Stimulated activated CD4-positive, alpha-beta T cell treated with anti-CD3 and anti-CD28 coated beads, Interleukin-4, amount 100 ng/mL, for 48 hours (primary cell): ENCODE data around the gene SLC46A2.

Experiments used
- DNase-seq, 2 donors: peaks; one replicate each; pipeline ENCODE4 v3.0.0-alpha.2; 2020; ENCODE audit warnings: low read depth in 2 of 2

Gene SLC46A2, protein sequence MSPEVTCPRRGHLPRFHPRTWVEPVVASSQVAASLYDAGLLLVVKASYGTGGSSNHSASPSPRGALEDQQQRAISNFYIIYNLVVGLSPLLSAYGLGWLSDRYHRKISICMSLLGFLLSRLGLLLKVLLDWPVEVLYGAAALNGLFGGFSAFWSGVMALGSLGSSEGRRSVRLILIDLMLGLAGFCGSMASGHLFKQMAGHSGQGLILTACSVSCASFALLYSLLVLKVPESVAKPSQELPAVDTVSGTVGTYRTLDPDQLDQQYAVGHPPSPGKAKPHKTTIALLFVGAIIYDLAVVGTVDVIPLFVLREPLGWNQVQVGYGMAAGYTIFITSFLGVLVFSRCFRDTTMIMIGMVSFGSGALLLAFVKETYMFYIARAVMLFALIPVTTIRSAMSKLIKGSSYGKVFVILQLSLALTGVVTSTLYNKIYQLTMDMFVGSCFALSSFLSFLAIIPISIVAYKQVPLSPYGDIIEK

DNA sequence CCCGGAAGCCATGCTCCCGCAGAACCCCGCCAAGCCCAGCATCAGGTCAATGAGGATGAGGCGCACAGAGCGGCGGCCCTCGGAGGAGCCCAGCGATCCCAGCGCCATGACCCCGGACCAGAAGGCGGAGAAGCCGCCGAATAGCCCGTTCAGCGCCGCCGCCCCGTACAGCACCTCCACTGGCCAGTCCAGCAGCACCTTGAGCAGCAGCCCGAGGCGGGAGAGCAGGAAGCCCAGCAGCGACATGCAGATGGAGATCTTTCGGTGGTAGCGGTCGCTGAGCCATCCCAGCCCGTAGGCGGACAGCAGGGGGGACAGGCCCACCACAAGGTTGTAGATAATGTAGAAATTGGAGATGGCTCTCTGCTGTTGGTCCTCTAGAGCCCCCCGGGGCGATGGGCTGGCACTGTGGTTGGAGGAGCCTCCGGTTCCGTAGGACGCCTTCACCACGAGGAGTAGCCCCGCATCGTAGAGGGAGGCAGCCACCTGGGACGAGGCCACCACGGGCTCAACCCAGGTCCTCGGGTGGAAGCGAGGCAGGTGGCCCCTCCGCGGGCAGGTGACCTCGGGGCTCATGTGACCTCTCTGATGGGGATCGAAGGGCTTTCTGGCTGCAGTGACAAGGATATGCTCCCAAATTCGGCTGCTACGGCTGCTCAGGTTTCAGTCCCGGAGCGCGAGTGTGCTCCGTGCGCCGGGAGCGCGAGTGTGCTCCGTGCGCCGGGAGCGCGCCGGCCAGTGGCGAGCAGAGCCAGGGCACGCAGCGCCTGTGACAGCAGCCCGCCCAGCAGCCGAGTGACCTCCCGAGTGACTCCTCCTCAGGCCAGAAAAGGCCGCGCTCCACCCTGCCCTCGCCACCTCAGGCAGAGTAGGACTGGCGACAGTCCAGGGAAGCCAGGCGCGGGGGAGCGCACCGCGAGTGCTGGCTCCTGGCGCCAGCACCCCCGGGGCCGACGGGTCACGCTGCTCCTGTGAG lies at the start of gene SLC46A2:
TSS of gene SLC46A2 (minus strand) at position 771 of the 976 bp plus-strand sequence. CDS start at position 576, 195 bp downstream.
- DNase-seq, result no peak

- no peak for DNase-seq
Measured at GRCh38 chr9:112939418-112939817, 48.7 kb upstream of the SLC46A2 start.

DNA sequence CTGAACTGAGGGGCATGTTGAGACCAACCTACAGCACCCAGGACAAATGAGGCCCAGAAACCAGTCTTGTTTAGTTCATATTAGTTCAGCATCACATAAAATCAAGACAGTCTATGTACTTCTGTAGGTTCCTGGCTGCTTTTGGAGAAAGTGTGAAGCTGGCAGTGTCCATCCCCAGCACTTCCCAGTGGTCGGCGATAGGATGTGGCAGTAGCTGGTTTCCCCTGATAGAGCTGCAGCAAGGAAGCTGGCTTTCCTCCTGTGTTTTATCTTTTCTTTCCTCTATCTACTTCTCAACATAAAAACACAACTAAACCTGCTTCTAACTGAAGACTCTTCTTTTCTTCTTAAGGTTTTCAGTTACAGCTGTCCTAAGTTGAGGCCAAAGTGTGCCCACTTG lies 43.0 kb upstream of the SLC46A2 start:
- no peak for DNase-seq

DNA sequence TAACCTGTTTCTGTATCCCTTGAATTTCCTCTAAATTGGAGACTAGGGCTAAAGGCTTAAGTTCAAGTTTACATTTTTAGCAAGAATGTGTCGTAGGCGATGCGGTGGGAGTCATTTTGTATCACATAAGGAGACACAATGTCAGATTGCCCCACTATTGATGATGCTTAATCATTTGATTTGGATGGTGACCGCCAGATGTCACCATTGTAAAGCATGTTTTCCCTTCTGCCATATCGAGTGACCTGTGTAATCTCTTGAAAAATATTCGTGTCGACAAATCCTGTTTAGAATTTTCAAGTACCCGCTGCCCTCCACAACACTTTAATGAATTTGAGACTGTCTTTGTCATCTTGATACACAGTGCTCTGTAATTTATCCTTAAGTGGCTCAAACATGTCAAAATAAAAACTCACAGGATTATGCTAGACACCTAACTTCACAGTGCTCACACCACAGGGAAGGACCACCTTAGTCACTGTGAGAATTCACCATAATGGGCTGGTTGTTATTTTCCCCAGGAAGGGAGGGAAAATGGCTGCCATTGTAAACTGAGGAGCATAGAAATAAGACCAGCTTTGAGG lies 34.5 kb upstream of the SLC46A2 start:
- no peak for DNase-seq

- DNase-seq, result no peak
Measured at GRCh38 chr9:112921549-112921948, 30.9 kb upstream of the SLC46A2 start.

DNA sequence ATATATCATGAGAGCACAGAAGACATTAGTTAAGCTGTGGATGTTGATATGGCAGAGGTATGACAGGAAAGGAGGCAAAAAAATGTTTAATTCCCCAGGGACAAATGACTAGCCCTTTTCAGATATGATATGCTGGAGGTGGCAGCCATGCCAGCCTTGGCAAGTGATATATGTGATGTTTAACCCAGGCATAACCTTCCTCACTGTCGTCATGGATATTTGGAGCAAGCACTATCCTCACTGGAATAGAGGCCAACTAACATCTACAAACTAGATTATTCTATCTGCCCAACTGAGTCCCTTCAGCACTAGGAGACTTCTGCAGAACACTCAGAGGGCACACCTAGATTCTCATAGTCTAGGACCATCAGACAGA lies 27.3 kb upstream of the SLC46A2 start:
- no peak for DNase-seq

DNA sequence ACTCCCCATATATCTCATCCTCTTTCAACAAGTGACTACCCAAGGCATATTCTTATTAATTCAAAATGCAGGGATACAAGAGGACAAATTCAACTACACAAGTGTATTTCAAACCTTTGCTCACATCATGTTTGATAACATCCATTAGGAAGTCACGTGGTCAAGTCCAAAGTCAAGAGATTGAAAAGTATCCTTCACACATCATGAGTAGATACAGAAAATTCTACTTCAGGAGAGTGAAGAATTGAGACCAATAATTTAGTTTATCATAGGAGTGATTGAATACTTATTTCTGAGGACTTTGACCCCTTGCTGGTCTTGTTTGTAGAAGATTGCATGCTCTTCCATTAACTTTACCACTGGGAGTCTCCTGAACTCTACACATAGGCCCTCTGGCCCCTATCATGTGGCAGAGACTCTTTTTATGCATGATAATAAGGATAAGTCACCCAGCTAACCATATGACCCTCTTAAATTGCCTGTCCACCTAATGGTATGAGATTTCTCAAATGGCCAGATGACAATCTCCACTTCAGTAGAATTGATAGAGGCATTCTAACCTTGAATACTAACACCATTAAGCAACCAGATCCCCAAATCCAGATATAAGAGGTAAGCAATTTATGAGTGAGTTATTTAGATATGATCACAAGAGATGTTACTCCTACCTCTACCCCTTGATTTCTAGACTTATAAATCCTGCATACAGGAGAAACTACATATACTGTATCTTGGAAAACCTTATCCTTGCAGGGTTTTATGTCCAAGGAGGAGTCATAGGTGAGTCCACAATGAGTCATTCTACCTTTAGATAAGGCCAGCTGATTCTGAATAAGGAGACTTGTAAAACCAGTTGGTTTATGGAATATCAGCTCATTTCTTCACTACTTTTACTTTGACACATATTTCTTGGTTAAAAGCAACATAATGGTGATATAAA lies 26.6 kb upstream of the SLC46A2 start:
- DNase-seq, result no peak

DNA sequence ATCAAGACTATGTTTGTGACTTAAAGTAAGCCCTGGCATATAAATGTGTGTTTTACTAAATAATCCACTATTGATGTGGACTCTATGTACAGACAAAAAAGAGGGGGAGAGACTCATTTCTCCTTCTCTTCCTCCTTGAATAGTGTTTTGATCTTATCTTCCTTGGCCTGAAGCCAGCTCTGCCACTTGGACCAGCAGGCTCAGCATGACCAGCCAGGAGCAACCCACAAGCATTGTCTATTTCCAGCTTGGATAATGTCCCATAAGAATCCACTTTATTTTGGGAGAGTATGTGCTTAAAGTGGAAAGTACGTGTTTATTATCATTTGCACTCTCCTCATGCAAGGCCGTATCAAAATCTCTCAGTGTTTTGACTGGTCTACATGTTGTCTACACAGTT lies 23.8 kb upstream of the SLC46A2 start:
- DNase-seq, result no peak

- DNase-seq, result no peak
Measured at GRCh38 chr9:112913326-112913725, 22.6 kb upstream of the SLC46A2 start.

GRCh38 chr9:112912636-112913035 lies 22.0 kb upstream of the SLC46A2 start:
- DNase-seq, result no peak

GRCh38 chr9:112911736-112912135 lies 21.1 kb upstream of the SLC46A2 start:
- DNase-seq, result no peak

DNA sequence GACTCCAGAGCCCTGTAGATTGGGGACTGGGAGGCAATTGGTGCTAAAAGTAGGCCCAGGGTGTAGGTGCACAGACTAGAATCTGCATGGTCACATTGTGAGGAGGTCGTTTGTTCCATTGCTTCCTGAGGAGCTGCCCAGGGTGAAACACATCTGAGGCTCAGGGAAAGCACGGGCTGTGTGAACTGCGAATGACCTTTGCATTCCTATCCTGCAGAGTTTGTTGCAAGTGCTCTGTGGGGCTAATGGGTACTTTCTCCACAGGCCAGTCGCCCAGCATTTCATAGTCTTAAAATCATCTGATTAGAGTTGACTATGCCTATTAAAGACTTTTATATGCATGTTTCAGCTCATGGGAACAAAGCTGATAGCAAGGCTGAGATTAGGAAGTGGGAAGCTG lies 14.4 kb upstream of the SLC46A2 start:
- DNase-seq, result no peak

- DNase-seq, result no peak
Measured at GRCh38 chr9:112900901-112901300, 10.2 kb upstream of the SLC46A2 start.

DNA sequence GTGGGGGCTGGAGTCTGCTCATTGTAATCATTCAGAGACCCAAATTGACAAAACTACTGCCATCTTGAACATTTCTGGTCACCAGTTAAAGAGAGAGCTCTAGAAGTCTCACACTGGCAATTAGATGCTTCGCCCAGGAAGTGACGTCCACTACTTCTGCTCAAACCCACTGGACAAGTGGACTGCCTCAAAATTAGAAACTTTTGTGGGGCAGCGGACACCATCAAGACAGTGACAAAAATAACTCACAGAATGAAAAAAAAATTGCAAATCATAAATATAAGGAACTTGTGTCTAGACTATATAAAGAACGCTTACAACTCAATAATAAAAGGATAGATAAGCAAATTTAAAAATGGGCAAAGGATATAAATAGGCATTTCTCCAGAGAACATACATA lies 9.8 kb upstream of the SLC46A2 start:
- no peak for DNase-seq

DNA sequence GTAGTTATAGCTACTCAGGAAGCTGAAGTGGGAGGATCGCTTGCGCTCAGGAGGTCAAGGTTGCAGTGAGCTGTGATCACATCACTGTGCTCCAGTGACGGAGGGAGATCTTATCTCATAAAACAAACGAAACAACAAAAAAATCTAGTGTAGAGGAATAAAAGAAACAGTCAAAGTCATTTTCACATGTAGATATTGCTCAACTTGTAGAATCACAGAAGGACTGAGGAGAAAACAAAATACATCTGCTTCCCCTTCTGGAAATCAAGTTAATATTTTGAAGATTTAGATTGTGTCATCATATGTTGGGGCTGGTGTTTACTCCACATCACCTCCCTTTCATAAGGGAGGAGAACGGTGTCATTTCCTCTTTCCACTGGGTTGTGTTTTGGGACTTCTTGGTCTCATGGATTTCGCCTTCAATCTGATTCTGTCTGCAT lies 8.2 kb upstream of the SLC46A2 start:
- DNase-seq, result no peak

- DNase-seq, result no peak
Measured at GRCh38 chr9:112896131-112896530, 5.5 kb upstream of the SLC46A2 start.

DNA sequence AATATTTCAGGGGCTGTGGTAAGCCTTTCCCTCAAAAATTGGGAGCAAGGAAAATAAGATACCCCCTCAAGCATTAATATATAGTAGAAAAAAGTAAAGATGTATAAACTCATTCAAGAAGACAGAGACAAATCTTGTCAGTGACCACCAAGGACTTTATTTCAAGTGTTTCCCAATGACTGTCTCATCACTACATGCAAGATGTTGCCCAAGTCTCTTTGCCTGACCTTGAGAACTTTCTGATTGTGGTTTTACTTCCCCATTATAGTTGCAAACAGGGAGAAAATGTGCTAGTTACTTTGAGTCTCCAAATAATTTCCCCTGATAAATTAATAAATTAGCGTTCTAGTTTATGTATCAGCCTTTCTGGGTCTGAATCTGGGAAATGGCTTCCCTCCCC lies 4.0 kb upstream of the SLC46A2 start:
- DNase-seq, result no peak

GRCh38 chr9:112894041-112894440 lies 3.4 kb upstream of the SLC46A2 start:
- no peak for DNase-seq

DNA sequence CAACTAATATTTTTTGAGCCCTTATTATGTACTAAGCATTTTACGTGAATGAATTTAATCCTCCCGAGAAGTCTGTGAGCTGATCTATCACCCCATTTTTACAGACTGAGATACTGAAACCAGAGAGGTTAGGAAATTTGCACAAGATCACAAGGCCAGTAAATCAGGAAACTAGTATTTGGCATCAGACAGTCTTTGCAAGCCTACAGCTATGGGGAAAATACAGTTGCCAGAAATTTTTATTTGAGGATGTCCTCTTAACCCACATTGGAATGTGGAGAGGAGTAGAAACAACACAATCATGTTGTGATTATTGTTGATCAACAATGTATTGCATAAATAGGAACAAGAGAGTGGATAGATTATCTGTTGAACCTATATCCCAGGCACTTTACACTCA lies 2.3 kb upstream of the SLC46A2 start:
- DNase-seq, result no peak

DNA sequence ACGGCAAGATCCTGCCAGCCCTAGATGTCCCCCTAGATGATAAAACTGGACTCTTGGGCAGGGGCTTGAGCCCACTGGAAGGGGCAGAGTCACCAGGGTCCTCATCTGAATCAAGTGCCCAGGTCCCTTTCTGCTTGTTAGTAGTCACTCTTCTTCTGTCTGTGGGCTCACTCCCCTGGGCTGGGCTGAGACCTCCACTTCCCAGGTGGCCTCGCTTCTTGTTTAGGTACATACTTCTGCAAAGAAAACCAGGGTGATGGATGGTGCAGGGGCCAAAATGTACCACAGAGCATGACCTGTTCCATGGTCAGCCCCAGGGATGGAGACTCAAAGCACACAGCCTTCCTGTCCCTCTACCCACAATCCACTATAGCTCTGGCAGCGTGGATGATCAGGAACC lies 845 bp upstream of the SLC46A2 start:
- DNase-seq, result no peak

DNA sequence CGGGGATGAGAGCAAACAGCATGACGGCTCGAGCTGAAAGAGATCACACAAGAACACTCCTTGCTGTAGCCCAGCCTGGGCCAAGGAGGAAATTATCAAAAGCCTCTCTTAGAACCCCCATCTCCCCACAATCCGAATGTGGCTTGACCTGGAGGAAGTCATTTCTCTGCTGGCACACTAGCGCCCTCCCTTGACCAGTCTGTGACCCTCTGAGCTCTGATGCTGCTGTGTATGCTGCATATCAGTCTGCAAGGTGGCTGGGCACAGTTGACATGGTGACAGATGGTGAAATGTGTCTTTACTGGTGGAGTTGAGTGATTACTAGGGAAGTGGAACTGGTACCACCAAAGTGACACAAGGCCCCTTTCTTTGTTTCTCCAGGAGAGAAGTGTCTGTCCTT lies 3.3 kb downstream of the SLC46A2 start:
- no peak for DNase-seq
